Measurements from ENCODE around the gene CACNA1H.

Gene CACNA1H

DNA sequence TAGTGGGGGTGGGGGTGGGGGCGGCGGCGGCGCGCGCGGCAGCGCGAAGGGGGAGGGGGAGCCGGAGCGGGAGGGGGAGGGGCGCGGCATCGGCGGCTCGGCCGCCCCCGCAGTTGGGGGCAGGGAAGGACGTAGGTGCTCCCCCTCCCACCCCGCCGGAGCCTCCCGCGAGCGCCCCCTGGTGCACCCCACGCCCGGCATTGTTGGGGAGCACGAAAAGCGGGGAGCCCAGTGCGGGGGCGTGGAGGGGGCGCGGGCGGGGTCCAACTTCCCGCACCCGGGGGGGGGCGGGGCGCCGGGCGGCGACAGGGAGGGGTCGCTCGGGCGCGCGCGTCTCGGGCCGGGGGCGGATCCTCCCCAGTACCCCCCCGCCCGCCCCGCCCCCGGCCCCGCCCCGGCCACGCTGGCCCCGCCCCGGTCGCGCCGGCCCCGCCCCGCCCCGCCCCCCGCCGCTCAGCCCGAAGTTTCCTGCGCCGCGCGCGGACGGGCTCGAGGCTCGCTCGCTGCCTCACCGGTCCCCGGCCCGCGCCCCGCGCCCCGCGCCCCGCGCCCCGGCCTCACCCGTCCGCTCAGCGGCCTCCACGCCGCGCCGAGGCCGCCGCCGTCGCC is at the start of gene CACNA1H:
TSS of gene CACNA1H (plus strand) at position 456 of the 609 bp plus-strand sequence. CDS start 632 bp downstream, outside the sequence.
- peak; percentile 61 for DNase-seq

DNA sequence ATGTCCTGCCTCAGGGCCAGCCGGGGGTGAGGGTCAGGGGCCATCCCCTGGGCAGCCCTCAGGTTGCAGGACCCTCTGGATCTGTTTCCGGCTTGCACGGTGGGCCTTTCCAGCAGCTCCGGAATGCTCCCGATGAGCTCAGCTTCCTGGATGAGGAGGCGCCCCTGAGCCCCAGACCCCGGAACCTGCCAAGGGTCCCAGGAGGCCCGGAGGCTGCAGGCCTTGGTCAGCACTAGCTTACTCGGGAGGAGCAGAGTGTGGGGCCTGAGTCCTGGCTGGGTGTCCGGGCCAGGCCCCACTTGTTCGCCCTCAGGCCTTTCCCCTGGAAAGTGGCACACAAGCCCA is 49.3 kb upstream of the CACNA1H start:
- DNase-seq: no peak

DNA sequence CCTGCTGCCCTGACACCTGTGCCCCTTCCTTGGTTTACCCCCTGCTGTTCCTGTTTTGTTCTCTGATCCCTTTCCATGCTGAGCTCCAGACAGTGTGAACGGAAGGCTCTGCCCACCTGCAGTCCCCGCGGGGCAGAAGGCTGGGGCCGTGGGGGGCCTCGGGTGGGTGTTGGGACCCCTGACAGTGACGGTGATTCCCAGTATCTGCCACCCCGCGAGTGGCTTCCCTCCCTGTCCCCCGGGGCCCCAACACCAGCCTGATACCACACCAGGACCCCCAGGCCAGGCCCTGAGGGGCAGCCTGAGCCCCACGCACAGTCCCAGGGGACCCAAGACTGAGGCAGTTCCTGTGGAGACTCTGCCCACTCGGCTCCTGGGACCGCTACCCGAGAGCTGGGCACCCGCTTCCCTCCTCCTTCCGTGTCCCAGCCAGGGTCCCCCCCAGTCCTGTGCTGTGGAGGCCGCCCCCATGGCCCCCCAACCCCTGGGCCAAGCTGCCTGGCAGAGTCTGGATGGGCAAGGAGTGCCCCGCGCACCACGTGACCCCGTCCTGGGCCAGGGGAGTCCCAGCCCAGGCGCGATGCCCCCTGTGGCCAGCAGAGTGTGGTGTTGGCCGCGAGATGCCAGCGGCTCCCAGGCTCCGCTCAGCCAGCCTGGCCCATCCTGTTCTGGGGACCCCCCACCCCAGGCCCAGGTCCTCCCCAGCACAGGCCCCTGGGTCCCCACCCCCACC is 46.9 kb upstream of the CACNA1H start:
- peak; percentile 64 for DNase-seq

DNA sequence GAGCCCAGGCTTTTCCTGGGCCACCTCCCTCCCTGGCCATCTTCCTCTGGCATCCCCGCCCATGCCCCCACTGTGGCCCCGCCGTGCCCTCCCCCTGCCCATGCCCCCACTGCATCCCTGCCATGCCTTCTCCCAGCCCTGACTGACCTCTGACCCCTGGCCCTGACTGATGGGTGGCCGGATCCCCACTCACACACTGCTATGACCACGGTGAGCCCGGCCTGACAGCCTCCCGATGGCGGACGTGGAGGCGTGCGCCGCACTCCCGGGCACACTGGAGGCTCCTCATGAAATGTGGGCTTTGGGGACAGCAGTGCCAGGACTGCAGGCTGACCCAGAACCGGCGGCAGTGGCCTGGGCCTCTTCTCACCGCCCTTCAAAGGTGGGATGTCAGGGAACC is 46.2 kb upstream of the CACNA1H start:
- DNase-seq: no peak

GRCh38 chr16:1107141-1107540 is 45.8 kb upstream of the CACNA1H start:
- no peak for DNase-seq

DNA sequence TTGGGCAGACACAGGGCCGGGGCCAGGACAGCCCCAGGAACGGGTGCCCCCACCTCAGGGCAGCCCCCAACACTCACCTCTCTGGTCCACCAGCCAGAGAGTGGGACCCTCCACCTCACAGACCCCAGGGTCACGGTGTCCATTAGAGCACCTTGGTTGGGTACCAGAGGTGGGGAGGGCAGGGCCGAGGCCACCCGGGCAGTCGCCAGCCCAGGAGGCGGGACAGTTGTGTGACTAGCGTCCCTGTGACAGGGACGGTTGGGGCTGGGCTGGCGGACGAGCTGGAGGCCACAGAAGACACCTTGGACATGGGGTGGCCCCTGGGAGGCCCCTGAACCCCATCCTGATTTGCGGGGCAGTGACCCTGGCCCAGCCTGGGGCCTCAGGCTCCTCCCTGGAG is 45.2 kb upstream of the CACNA1H start:
- no peak for DNase-seq

DNA sequence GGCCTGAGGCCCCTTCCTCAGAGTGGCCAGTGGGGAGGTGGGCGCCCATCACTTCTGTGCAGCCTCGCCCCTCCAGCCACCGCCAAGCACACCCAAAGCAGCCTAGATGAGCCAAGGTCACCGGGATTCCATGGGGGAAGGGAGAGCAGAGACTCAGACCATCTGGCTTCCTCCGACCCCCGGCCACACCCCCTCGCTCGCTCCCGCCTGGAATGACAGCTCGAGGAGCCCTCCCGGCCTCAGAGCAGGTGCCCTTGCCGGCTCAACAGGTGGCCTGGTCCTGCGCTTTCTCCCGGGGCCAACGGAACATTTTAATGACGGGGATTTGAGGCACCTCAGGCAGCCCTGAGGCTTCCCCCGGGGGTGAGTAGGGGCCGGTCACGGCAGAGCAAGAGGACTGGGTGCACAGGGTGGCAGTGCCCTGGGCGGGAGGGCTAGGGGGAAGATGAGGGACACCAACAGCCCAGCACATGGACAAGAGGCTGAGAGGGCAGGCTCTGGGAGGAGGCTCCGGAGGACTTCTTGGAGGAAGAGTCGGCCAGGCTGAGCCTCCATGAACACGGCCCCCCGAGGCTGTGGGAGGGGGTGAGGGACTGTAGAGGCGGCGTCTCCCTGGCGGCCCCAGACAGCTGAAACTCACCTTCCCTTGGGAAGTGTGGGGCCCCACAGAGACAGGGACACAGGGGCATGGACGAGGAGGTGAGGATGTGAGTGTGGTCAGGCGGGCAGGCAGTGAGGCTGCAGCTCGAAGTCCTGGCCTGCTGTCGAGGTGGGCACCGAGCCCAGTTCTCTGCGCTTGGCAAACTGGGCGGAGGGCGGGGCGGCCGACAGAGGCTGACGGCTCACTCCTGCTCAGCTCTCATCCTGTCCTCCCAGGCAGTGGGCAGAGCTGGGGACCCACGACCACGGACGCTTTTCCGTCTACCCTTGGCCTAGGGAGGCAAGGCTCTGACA is 44.3 kb upstream of the CACNA1H start:
- DNase-seq: no peak

DNA sequence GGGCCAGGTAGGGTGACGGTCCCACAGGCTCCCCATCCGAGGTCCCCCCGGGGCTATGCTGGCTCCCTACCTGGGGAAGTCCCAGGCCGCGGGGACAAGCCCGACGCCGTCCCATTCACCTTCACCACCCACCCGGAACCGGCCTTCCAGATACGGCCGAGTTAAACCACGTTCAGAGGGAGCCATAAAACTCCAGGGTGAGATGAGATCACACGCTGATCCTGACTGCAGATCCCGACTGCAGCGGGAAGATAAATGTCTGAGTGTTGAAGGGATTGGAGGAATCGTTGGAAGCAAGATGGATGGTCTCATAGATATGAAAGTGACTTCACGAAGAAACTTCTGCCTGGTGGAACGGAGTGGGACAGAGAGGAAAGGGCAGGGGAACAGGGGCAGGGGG is 43.3 kb upstream of the CACNA1H start:
- no peak for DNase-seq

DNA sequence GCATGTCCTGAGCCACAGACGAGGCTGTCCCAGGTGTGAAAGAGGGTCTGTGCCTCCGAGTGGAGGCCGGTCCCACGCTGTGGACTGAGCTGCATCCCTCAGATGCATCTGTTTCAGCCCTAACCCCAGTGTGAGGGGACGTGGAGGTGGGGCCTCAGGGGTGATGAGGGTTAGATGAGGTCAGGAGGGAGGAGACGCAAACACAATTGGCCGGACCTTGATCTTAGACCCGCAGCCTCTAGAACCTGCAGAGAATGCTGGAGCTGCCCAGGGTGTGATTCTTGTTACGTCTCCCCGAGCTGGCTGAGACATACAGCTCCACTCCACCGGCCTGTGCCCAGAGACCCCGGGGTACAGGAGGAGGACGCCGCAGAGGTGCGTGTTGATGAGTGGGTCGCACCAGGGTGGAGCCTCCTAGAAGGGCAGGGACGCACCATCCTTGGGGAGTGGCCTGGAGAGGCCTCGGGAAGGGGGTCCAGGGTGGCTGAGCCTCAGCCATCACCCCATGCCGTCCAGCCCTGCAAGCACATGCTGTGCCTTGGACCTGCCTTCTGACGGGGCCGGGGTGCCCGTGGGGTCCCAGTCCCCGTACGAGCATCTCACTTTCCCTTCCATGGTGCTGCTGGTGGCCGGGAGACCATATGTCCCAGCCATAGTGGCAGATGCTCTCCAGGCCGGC is 40.3 kb upstream of the CACNA1H start:
- no peak for DNase-seq

DNA sequence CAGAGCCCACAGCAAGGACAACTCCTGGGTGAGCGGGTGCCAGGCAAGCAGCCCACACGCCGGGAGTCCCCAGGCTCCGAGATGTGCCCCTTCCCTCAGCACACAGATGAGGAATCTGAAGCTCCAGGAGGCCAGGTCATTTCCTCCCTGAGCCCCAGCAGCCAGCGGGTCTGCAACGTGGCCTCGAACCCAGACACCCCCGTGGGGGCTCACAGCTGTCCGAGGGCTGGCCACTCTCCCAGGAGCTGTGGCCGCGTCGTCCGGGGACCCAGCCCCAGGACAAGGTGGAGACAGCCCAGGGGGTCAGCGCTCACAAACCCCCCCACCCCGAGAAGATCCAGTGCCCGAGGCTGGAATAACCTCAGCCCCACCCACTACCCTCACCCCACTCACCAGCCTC is 39.4 kb upstream of the CACNA1H start:
- DNase-seq: no peak

DNA sequence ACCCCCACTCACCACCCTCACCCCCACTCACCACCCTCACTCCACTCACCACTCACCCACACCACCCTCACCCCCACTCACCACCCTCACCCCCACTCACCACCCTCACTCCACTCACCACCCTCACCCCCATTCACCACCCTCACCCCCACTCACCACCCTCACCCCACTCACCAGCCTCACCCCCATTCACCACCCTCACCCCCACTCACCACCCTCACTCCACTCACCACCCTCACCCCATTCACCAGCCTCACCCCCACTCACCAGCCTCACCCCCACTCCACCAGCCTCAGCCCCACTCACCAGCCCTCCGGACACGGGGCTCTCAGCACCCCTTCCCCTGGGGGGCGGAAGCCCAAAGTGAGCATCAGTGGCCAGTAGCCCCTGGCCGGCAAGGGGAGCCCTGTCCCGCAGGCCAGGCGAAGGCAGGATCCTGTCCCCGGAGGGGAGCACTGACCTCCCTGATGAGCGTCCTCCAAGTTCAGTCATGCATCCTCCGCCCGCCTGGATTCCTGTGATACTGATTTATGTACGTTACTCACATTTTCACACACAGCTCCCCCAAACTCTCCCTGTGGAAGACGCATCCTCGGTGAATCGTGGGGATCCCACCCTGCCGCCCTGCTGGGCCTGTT is 38.9 kb upstream of the CACNA1H start:
- DNase-seq: no peak

DNA sequence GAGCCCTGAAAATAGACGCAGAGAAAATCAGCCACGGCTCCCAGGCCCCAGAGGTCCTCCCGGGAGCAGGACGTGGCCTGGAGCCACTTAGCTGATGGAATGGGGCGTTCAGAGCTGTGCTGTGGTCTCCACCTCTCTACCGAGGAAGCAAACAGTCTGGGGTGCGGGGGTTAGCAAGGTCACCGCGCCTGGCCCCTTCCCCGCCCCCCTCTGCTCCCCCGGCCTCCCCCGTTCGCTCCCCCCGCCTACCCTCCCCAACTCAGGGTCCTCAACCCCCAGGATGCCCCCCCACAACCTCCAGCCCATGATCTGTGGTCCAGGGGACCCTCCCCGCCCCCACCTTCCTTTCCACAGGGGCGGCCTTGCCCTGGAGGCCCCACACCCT is 36.2 kb upstream of the CACNA1H start:
- no peak for DNase-seq

DNA sequence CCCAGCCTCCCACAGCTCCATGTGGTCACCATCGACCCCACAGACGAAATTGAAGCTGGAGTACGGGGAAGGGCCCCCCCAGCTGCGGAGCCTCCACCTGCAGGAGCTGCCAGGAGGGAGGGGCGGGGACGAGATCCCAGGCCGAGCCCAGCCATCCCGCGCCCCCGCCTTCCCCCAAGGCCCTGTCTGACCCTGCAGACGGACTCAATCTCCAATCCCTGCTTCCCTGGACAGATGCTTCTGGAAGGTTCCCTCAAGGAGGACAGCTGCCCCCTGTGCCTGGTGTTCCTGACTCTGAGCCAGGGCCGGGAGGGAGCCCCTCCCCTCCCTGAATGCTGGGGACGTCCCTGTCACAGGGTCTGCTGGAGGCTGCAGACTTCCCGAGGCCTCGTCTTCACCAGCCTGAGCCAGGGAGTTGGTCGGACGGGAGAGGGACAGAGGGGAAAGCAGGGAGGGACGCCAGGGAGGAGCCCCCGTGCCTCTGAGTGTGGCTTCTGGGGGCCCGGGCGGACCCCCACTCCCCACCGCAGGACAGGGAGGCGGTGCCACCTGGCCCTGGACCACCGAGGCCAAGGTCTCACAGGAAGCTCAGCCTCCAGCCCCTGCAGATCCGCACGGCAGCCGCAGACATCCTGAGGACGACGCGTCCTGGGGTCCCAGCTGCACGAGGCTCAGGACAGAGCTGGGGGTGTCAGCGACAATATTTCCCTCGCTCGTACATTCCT is 35.6 kb upstream of the CACNA1H start:
- no peak for DNase-seq

DNA sequence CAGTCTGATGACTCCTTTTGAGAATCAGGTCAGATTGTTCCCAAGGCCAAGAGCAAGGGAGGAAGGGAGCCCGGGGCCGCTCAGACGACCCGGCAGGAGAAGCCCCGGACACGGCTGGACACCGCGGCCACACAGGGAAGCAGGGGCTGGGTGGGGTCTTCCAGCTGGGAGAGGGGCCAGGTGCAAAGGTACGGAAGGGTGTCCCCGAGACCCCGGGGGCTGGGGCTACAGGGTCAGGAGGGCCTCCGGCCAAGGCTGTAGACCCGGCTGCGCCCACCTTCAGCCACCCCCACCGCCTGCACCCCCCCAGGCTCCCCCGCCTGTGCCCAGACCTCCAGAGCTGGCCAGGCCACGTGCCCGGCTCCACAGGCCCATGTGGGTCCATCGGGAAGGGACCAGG is 35.0 kb upstream of the CACNA1H start:
- no peak for DNase-seq

DNA sequence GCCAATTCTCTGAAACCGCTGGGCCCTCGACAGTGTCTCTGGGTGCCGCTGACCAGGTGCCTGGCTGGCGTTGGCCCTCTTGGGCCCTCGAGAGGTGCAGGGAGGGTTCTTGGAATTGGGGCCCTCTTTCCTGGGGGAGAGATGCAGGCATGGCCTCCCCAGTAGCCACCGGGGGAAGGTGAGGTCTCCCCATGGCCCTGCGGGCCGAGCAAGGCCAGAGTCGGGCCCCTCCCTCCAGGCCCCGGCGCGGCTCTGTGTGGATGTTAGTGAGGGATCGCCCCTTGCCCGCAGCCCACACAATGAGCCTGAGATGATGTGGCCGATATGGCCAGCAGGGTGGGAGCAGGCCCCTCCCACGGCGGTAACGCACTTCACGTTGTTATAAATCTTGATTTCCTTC is 33.8 kb upstream of the CACNA1H start:
- no peak for DNase-seq

GRCh38 chr16:1119766-1120576 is 32.9 kb upstream of the CACNA1H start:
- DNase-seq: no peak

DNA sequence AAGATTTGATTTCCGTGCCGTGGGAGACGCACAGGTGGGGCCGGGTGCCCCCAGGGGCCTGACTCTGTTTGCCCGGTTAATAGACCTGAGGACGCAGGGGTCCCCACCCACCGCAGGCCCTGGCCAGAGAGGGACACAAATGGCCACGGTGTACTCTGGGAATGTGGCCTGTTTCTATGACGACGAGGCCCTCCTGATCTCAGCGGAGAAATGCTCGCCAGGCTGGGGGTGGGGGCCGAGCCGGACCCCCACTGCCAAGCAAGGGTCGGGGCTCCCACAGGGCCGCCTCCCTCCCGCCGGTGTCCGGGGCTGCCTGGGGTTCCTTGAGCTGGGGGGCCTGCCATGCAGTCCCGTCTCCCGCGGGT is 32.3 kb upstream of the CACNA1H start:
- DNase-seq: no peak

DNA sequence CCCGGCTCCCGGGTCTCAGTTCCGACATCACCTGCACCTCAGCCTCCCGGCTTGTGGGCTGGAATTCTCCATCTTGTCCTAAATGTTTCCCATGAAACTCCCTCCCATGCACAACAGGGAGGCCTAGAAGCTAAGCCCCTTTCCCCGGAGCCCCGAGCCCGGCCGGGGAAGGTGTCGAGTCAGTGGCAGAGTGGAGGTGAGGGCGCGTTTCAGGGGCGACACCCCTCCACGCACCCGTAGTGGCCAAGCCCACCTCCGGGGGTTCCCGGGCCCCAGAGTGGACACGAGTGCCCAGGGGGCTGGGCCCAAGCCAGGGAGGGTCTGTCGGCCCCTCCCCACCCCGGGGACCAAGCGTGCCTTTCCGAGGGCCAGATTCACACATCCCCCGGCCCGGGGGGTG is 31.9 kb upstream of the CACNA1H start:
- DNase-seq: no peak

DNA sequence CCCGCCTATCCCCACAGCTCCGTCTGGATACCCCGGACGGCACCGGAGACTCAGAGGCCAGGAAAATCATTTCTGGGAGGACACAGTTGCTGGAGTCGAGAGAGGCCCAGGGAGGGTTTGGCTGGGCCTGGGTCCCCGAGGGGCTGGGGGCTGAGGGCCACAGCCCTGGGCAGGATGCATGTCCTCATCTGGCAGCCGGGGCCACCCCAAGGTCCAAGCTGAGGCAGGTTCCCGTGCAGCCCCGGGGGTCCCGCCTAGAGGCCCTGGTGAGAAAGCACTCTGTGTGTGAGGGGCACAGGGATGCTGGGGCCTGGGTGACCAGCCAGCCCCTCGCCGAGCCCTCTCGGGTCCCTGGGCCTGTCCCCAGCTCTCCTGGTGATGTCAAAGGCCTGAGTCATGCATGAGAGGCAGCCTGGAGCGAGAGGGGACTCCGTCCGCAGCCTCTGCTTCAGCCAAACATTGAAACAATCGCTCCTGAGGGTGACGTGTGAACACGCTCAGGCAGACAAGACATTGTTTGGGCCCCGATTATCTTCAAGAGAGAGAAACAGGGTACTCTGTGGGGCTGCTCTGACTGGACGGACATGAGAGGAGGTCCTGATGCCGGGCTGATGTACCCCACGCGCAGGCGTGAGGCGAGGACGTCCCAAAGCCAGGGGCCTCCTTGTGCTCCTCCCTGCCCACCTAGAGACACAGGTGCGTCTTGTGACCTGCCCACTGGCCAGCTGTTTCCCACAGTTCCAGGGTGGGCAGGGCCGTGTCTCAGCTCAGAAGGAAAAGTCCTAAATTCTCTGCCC is 31.1 kb upstream of the CACNA1H start:
- no peak for DNase-seq

DNA sequence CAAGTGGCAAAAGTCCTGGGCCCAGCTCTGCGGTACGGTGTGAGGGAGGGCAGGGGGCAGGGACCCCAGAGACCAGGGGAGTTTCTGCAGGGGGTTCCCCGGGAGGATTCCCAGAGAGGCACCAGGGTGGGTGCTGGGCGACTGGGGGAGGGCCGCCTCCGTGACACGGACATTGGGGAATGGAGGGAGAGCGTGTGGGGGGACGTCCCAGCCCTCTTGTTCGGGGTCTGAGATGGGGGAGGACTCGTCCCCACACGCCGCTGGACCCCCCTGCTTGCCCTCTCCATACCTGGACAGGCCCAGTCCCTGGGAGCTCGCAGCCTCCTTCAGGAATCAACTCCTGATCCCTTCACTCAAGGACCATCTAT is 30.5 kb upstream of the CACNA1H start:
- DNase-seq: no peak

Data from stimulated activated CD4-positive, alpha-beta T cell treated with anti-CD3 and anti-CD28 coated beads, Interleukin-15, amount 100 ng/mL, for 24 hours (primary cell).